GM12878 (cell line): Measurements from ENCODE around the gene BMP8B.

ENCODE experiments used
- BMI1 ChIP-seq: fragments of 450-650 bp; IDR thresholded peaks from 2 replicates; pipeline ENCODE4 v1.6.1; 2016; ENCODE audit warnings: mild to moderate bottlenecking, moderate library complexity, borderline replicate concordance
- FOXM1 ChIP-seq: IDR thresholded peaks from 2 replicates; pipeline ENCODE4 v1.6.1; 2012; ENCODE audit warnings: low read depth, mild to moderate bottlenecking, inconsistent platforms, low read length, moderate library complexity
- MXI1 ChIP-seq: fragments of 150-350 bp; IDR thresholded peaks from 2 replicates; pipeline ENCODE4 v1.6.1; 2011; ENCODE audit warnings: low read depth, mild to moderate bottlenecking, inconsistent platforms, low read length, improper control_type of control experiment
- POLR2A ChIP-seq: IDR thresholded peaks from 2 replicates; pipeline ENCODE4 v1.6.1; 2011; ENCODE audit warnings: low read depth, mild to moderate bottlenecking, low read length
- SMC3 ChIP-seq: IDR thresholded peaks from 2 replicates; pipeline ENCODE4 v1.6.1; 2011; ENCODE audit warnings: low read length, improper control_type of control experiment, borderline replicate concordance
- TCF12 ChIP-seq: IDR thresholded peaks from 2 replicates; pipeline ENCODE4 v1.6.1; 2011; ENCODE audit warnings: low read depth, mild to moderate bottlenecking, low read length
- ZBED1 ChIP-seq: IDR thresholded peaks from 2 replicates; pipeline ENCODE4 v1.6.1; 2016; ENCODE audit warnings: borderline replicate concordance
- ZSCAN29 ChIP-seq: fragments of 450-650 bp; IDR thresholded peaks from 2 replicates; pipeline ENCODE4 v1.6.1; 2017; ENCODE audit warnings: mild to moderate bottlenecking, moderate library complexity
- TF ChIP-seq, protein P1 (sequence below), 3 experiments: IDR thresholded peaks in 2 of 3; conservative IDR thresholded peaks in 1 of 3; 2 replicates each; pipeline ENCODE4 v1.5.1; 2011; ENCODE audit warnings: low read depth in 3 of 3, low read length in 3 of 3, mild to moderate bottlenecking in 3 of 3, control low read depth in 2 of 3, moderate library complexity in 2 of 3, inconsistent platforms in 1 of 3, mixed read lengths in 1 of 3; ENCODE audit not compliant: control insufficient read depth in 2 of 3, insufficient read depth in 1 of 3; ENCODE audit errors: extremely low read depth in 1 of 3
- TF ChIP-seq, protein P2 (sequence below): fragments of 450-650 bp; IDR thresholded peaks from 2 replicates; pipeline ENCODE4 v1.6.1; 2017; ENCODE audit warnings: mild to moderate bottlenecking, moderate library complexity

DNA sequence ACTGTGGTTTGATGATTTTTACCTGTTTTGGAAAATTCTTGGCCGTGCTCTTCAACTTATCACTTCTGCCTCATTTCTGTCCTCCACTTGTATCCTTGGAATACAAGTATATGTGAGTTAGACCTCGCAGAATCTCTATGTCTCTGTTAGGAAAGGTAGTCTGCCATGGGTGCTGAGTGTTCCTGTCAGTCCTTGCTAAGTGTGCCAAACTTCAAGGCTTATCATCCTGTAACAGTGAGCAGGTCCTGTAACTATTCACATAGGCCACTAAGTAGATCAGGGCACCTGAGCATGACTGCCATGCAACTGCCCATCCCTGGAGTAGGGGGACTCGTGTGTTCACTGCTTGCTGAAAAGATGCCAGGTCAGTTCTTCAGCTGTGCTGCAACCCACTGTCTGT lies 24.2 kb upstream of the BMP8B start:
- TF ChIP-seq TCF12 = no peak
- TF ChIP-seq MXI1 = no peak
- TF ChIP-seq ZSCAN29 = no peak
- no peak for TF ChIP-seq SMC3
- no peak for TF ChIP-seq BMI1
- TF ChIP-seq, protein P1, sequence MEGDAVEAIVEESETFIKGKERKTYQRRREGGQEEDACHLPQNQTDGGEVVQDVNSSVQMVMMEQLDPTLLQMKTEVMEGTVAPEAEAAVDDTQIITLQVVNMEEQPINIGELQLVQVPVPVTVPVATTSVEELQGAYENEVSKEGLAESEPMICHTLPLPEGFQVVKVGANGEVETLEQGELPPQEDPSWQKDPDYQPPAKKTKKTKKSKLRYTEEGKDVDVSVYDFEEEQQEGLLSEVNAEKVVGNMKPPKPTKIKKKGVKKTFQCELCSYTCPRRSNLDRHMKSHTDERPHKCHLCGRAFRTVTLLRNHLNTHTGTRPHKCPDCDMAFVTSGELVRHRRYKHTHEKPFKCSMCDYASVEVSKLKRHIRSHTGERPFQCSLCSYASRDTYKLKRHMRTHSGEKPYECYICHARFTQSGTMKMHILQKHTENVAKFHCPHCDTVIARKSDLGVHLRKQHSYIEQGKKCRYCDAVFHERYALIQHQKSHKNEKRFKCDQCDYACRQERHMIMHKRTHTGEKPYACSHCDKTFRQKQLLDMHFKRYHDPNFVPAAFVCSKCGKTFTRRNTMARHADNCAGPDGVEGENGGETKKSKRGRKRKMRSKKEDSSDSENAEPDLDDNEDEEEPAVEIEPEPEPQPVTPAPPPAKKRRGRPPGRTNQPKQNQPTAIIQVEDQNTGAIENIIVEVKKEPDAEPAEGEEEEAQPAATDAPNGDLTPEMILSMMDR (IDR thresholded peaks at IDR 0.05 in 2 of 3, conservative IDR thresholded peaks at IDR 0.05 in 1 of 3; ENCODE audit: control insufficient read depth in 2 of 3, extremely low read depth in 1 of 3, insufficient read depth in 1 of 3, low read depth in 3 of 3, low read length in 3 of 3) = no peak
- TF ChIP-seq, protein P2, sequence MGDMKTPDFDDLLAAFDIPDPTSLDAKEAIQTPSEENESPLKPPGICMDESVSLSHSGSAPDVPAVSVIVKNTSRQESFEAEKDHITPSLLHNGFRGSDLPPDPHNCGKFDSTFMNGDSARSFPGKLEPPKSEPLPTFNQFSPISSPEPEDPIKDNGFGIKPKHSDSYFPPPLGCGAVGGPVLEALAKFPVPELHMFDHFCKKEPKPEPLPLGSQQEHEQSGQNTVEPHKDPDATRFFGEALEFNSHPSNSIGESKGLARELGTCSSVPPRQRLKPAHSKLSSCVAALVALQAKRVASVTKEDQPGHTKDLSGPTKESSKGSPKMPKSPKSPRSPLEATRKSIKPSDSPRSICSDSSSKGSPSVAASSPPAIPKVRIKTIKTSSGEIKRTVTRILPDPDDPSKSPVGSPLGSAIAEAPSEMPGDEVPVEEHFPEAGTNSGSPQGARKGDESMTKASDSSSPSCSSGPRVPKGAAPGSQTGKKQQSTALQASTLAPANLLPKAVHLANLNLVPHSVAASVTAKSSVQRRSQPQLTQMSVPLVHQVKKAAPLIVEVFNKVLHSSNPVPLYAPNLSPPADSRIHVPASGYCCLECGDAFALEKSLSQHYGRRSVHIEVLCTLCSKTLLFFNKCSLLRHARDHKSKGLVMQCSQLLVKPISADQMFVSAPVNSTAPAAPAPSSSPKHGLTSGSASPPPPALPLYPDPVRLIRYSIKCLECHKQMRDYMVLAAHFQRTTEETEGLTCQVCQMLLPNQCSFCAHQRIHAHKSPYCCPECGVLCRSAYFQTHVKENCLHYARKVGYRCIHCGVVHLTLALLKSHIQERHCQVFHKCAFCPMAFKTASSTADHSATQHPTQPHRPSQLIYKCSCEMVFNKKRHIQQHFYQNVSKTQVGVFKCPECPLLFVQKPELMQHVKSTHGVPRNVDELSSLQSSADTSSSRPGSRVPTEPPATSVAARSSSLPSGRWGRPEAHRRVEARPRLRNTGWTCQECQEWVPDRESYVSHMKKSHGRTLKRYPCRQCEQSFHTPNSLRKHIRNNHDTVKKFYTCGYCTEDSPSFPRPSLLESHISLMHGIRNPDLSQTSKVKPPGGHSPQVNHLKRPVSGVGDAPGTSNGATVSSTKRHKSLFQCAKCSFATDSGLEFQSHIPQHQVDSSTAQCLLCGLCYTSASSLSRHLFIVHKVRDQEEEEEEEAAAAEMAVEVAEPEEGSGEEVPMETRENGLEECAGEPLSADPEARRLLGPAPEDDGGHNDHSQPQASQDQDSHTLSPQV = no peak
- no peak for TF ChIP-seq POLR2A
- TF ChIP-seq ZBED1 = no peak
- TF ChIP-seq FOXM1 = no peak
